AG04450 (cell line): ENCODE measurements around the gene LHX3. TPM values are rescaled to one million over a fixed set of nuclear protein-coding genes. Genes with fewer than 3 reads are reported as not detected.
"Not testable (repeated sequence)": the region's sequence is repeated elsewhere in the genome, so short reads cannot be mapped to it uniquely, and the experiment has no call there.

Experiments
- CTCF ChIA-PET: fragments of 300-600, 350-600 bp; formaldehyde crosslinking; extraction: SDS; loops from one replicate; lab custom pipeline; 2022; ENCODE audit warnings: antibody characterized with exemption, inconsistent platforms; lab: Charles Lee
- POLR2A ChIA-PET: fragments of 350-600 bp; formaldehyde crosslinking; extraction: SDS; loops from one replicate; lab custom pipeline; 2021; ENCODE audit warnings: antibody characterized with exemption, inconsistent platforms; lab: Yijun Ruan, JAX
- DNase-seq: peaks from one replicate; pipeline ENCODE4 v3.0.0-alpha.2; 2011; ENCODE audit warnings: low read depth, low spot score
- H3K27ac ChIP-seq: one replicate; pipeline ENCODE4 v1.5.1; 2012; ENCODE audit warnings: low read depth, low read length, control low read depth
- H3K27me3 ChIP-seq: one replicate; pipeline ENCODE4 v1.6.0; 2012; ENCODE audit warnings: low read length; ENCODE audit not compliant: control insufficient read depth, insufficient read depth
- H3K4me3 ChIP-seq: 2 replicates; pipeline ENCODE4 v1.5.1; 2011; ENCODE audit warnings: mild to moderate bottlenecking, low read depth, low read length, control low read depth
- H3K9me3 ChIP-seq: 2 replicates; pipeline ENCODE4 v1.5.1; 2012; ENCODE audit warnings: low read length; ENCODE audit not compliant: control insufficient read depth, insufficient read depth
- CTCF ChIP-seq: IDR thresholded peaks from 2 replicates; pipeline ENCODE4 v1.5.1; 2011; ENCODE audit warnings: low read depth, low read length, control low read depth, inconsistent platforms
- polyA plus RNA-seq: library from polyadenylated mRNA; depleted of rRNA; stranded (reverse); fragments of >200 nt; gene quantifications from 2 replicates; pipeline ENCODE4 v1.2.3, GENCODE V29; 2011

The LHX3 gene
- polyA plus RNA-seq, 1 experiment: not detected

DNA sequence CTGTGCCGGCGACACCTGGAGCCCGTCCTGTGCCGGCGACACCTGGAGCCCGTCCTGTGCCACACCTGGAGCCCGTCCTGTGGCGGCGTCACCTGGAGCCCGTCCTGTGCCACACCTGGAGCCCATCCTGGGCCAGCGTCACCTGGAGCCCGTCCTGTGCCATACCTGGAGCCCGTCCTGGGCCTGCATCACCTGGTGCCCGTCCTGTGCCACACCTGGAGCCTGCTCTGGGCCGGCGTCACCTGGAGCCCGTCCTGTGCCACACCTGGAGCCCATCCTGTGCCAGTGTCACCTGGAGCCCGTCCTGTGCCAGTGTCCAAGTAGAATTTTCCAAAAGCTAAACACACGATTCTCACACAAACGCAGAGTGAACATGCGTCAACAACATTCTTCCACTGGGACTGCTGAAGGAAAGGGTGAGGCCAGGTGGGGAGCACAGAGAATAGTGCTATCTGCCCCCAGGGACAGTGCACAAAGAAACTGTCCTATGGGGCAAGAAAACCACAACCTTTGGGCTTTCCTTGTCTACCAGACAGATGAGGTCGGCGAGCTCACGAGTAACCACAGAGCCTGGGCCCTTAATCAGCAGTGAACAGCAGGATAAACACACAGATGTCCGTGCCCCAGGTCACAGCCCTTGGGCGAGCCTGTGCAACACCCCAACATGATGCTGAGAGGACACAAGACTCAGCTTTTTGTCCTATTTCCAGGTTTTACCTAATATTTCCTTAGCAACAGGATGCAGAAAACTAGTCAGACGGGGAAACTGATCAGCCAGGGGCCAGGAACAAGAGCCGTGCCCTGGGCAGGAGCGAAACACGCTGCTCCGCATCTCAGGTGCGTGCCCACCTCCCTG, 32.8 kb upstream of the LHX3 start:
- no peak for DNase-seq
- TF ChIP-seq CTCF: no peak
- no peak overlapping the region for H3K4me3 ChIP-seq
- H3K9me3 ChIP-seq: no peaks in the 10 kb centered on the region; the same call in 1 of the 2 replicates
- CTCF ChIA-PET: no interaction called here
- no peak overlapping the region for H3K27ac ChIP-seq
- H3K27me3 ChIP-seq: no peaks in the 10 kb centered on the region
- POLR2A ChIA-PET: no interaction called here

DNA sequence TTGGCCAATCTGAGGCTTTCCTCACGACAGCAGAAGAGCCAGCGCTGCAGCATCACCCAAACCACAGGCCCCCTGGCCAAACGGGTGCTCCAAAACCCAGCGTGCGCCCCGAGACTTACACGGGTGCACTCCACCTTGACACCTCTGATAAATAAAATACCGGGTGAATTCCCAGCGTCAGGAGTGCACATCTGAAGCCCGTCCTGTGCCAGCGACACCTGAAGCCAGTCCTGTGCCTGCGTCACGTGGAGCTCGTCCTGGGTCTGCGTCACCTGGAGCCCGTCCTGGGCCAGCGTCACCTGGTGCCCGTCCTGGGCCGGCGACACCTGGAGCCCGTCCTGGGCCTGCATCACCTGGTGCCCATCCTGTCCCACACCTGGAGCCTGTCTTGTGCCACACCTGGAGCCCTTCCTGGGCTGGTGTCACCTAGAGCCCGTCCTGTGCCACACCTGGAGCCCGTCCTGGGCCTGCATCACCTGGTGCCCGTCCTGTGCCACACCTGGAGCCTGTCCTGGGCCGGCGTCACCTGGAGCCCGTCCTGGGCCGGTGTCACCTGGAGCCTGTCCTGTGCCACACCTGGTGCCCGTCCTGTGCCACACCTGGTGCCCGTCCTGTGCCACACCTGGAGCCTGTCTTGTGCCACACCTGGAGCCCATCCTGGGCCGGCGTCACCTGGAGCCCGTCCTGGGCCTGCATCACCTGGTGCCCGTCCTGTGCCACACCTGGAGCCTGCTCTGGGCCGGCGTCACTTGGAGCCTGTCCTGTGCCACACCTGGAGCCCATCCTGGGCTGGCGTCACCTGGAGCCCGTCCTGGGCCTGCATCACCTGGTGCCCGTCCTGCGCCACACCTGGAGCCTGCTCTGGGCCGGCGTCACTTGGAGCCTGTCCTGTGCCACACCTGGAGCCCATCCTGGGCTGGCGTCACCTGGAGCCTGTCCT, 31.8 kb upstream of the LHX3 start:
- POLR2A ChIA-PET, H3K27me3 ChIP-seq, H3K4me3 ChIP-seq, DNase-seq, CTCF ChIA-PET, H3K9me3 ChIP-seq, H3K27ac ChIP-seq: not testable (repeated sequence)

- Histone ChIP-seq H3K4me3 (no peak overlapping the region), H3K27me3 (no peaks in the 10 kb centered on the region), H3K9me3 (no peaks in the 10 kb centered on the region; the same call in 1 of the 2 replicates), H3K27ac (no peak overlapping the region)
- no peak for TF ChIP-seq CTCF
- ChIA-PET POLR2A (no interaction called here), CTCF (no interaction called here)
- no peak for DNase-seq
Measured at GRCh38 chr9:136235709-136236455, 31.0 kb upstream of the LHX3 start.

GRCh38 chr9:136235171-136235570, 30.2 kb upstream of the LHX3 start:
- ChIA-PET CTCF (no interaction called here), POLR2A (no interaction called here)
- Histone ChIP-seq H3K27ac (no peak overlapping the region), H3K4me3 (no peak overlapping the region), H3K27me3 (no peaks in the 10 kb centered on the region), H3K9me3 (no peaks in the 10 kb centered on the region; the same call in 1 of the 2 replicates)
- no peak for TF ChIP-seq CTCF
- DNase-seq: no peak

GRCh38 chr9:136234597-136234996, 29.7 kb upstream of the LHX3 start:
- no peak overlapping the region for H3K27ac ChIP-seq
- no peaks in the 10 kb centered on the region; the same call in 1 of the 2 replicates for H3K9me3 ChIP-seq
- no peak for TF ChIP-seq CTCF
- CTCF ChIA-PET: interaction anchor here (0.9 kb wide), 1 partner anchor 10 kb away, joined by 3 read pairs; no protein-coding TSS in a partner anchor
- no peak overlapping the region for H3K4me3 ChIP-seq
- no peak for DNase-seq
- H3K27me3 ChIP-seq: no peaks in the 10 kb centered on the region
- POLR2A ChIA-PET: no interaction called here
